Naive thymus-derived CD4-positive, alpha-beta T cell (primary cell): ENCODE measurements around the gene ALG11. TPM values are rescaled to one million over a fixed set of nuclear protein-coding genes. Genes with fewer than 3 reads are reported as not detected.
"Not testable (repeated sequence)": the region's sequence is repeated elsewhere in the genome, so short reads cannot be mapped to it uniquely, and the experiment has no call there.

Experiments
- ATAC-seq: fragments of 150-1000 bp; cut with Tn5 transposase; 2 replicates; pipeline ENCODE4 v1.10.0; 2021; ENCODE audit warnings: mild to moderate bottlenecking, moderate library complexity
- CTCF ChIA-PET: fragments of 350-600 bp; sonication (Branson Sonifier 250); formaldehyde crosslinking; loops from one replicate; lab custom pipeline; 2021; ENCODE audit warnings: antibody characterized with exemption; lab: Charles Lee
- POLR2A ChIA-PET: fragments of 350-600 bp; sonication (Branson Sonifier 250); formaldehyde crosslinking; loops from one replicate; lab custom pipeline; 2021; ENCODE audit warnings: antibody characterized with exemption, inconsistent platforms; lab: Charles Lee
- DNase-seq, 9 donors: peaks; one replicate each; pipeline versions ENCODE4 v3.0.0 to v3.0.0-alpha.2; 2020 to 2022; ENCODE audit warnings: mixed read lengths in 1 of 9
- H3K27ac ChIP-seq: one replicate; pipeline ENCODE4 v1.7.0; 2013; ENCODE audit warnings: mild to moderate bottlenecking, low read depth, low read length, moderate library complexity
- H3K27me3 ChIP-seq, 2 donors: one replicate each; pipeline ENCODE4 v1.7.0; 2013; ENCODE audit warnings: low read length in 2 of 2, mild to moderate bottlenecking in 2 of 2, moderate library complexity in 2 of 2; ENCODE audit not compliant: control insufficient read depth in 2 of 2, insufficient read depth in 2 of 2
- H3K36me3 ChIP-seq, 3 experiments: 1 replicate in 2 of 3; 2 replicates in 1 of 3; pipeline ENCODE4 v1.7.0; 2013; ENCODE audit warnings: low read length in 3 of 3, mild to moderate bottlenecking in 3 of 3, moderate library complexity in 1 of 3; ENCODE audit not compliant: insufficient read depth in 3 of 3, control insufficient read depth in 2 of 3
- H3K4me1 ChIP-seq, 2 donors: one replicate each; pipeline ENCODE4 v1.7.0; 2013; ENCODE audit warnings: low read length in 2 of 2, mild to moderate bottlenecking in 2 of 2, moderate library complexity in 1 of 2; ENCODE audit not compliant: control insufficient read depth in 2 of 2, insufficient read depth in 2 of 2
- H3K4me3 ChIP-seq: 2 replicates; pipeline ENCODE4 v1.7.0; 2013; ENCODE audit warnings: mild to moderate bottlenecking, low read length
- H3K9me3 ChIP-seq, 3 experiments: 1 replicate in 2 of 3; 2 replicates in 1 of 3; pipeline ENCODE4 v1.7.0; 2013; ENCODE audit warnings: low read length in 3 of 3; ENCODE audit not compliant: control insufficient read depth in 2 of 3
- H3K27ac Mint-ChIP-seq, 9 donors: one replicate each; pipeline ENCODE4 v1.8.0; 2020 to 2022; ENCODE audit warnings: mixed read lengths in 9 of 9, mild to moderate bottlenecking in 8 of 9, moderate library complexity in 5 of 9, inconsistent platforms in 2 of 9
- H3K27me3 Mint-ChIP-seq, 5 donors: one replicate each; pipeline ENCODE4 v1.8.0; 2021 to 2022; ENCODE audit warnings: mixed read lengths in 5 of 5, mild to moderate bottlenecking in 1 of 5
- H3K36me3 Mint-ChIP-seq, 5 donors: one replicate each; pipeline ENCODE4 v1.8.0; 2020 to 2022; ENCODE audit warnings: mixed read lengths in 5 of 5, mild to moderate bottlenecking in 3 of 5, inconsistent platforms in 1 of 5
- H3K4me1 Mint-ChIP-seq, 7 donors: one replicate each; pipeline ENCODE4 v1.8.0; 2020 to 2022; ENCODE audit warnings: mixed read lengths in 7 of 7, mild to moderate bottlenecking in 3 of 7, inconsistent platforms in 1 of 7
- H3K4me3 Mint-ChIP-seq, 10 donors: one replicate each; pipeline ENCODE4 v1.8.0; 2020 to 2022; ENCODE audit warnings: mild to moderate bottlenecking in 10 of 10, mixed read lengths in 10 of 10, moderate library complexity in 6 of 10, inconsistent platforms in 2 of 10
- H3K9me3 Mint-ChIP-seq, 11 donors: one replicate each; pipeline ENCODE4 v1.8.0; 2020 to 2022; ENCODE audit warnings: mixed read lengths in 11 of 11, mild to moderate bottlenecking in 4 of 11, inconsistent platforms in 1 of 11, moderate library complexity in 1 of 11
- intact Hi-C, 2 donors: fragments of 100-400 bp; cut with micrococcal nuclease; formaldehyde crosslinking; loops; one replicate each; pipeline ENCODE4 v1.15.1; 2023
- polyA plus RNA-seq, 2 donors: library from polyadenylated mRNA; unstranded; fragments of 300-500 nt; fragmentation: Illumina TruSeq; gene quantifications; one replicate each; pipeline ENCODE4 v1.2.3, GENCODE V29; 2021
- total RNA-seq, 6 experiments: library from RNA in 5 of 6; stranded (reverse) in 5 of 6; gene quantifications; 1 replicate in 5 of 6; 2 replicates in 1 of 6; pipeline ENCODE4 v1.2.3 and lab custom pipeline; 2021 to 2026

The ALG11 gene
- total and polyA plus RNA-seq, 7 experiments from 2014 or later, result 22.6 to 45.6 (median 31.7) TPM

DNA sequence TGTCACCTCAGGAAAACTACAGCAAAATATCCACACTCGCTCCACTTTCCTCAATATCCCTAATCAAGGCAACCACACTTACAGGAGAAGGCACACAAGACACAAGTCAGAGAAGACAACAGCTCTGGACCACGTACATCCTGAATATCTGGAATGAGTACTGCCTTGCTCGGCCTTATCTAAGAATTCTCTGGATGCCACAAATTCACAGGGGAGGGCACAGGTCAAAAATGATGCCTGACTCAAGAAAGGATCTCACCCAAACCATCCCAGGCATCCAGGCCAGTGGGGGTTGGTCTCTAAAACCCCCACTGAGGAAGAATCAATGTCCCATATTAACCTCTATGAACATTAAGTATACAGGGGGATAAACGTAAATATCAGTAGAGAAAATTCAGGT lies 30.8 kb upstream of the ALG11 start:
- ChIA-PET CTCF (no interaction called here), POLR2A (no interaction called here)
- Histone ChIP-seq H3K4me3 (no peak overlapping the region), H3K27me3 (no peaks in the 10 kb centered on the region), H3K36me3 (no peaks in the 10 kb centered on the region), H3K27ac (no peak overlapping the region), H3K4me1 (no peaks in the 10 kb centered on the region), H3K9me3 (no peaks in the 10 kb centered on the region)
- no peak for ATAC-seq
- DNase-seq, result no peak
- H3K4me1 Mint-ChIP-seq, result peaks cover 0 to 4% (median 0%) of the 10 kb centered on the region in 7 donors
- peaks cover 0 to 23% (median 0%) of the 10 kb centered on the region in 5 donors for H3K27me3 Mint-ChIP-seq
- no peak overlapping the region for H3K4me3 Mint-ChIP-seq
- intact Hi-C loops, result no loop called here
- peaks cover 0 to 9% (median 4%) of the 10 kb centered on the region in 5 donors for H3K36me3 Mint-ChIP-seq
- no peak overlapping the region for H3K27ac Mint-ChIP-seq
- H3K9me3 Mint-ChIP-seq, result peaks cover 0 to 21% (median 7%) of the 10 kb centered on the region in 11 donors

- intact Hi-C loops, H3K27me3 ChIP-seq, H3K36me3 Mint-ChIP-seq, H3K4me1 ChIP-seq, H3K9me3 ChIP-seq, DNase-seq, H3K36me3 ChIP-seq, ATAC-seq, H3K4me1 Mint-ChIP-seq, H3K4me3 Mint-ChIP-seq, H3K27ac ChIP-seq, H3K4me3 ChIP-seq, H3K27ac Mint-ChIP-seq: not testable (repeated sequence)
- peaks cover 0 to 41% (median 0%) of the 10 kb centered on the region in 5 donors for H3K27me3 Mint-ChIP-seq
- POLR2A ChIA-PET, result interaction anchor here (1.4 kb wide), 1 partner anchor 8 kb away, joined by 3 read pairs; no protein-coding TSS in a partner anchor
- H3K9me3 Mint-ChIP-seq, result peaks cover 0 to 32% (median 11%) of the 10 kb centered on the region in 11 donors
- CTCF ChIA-PET, result interaction anchor here (0.7 kb wide), 1 partner anchor 12 kb away, joined by 3 read pairs; no protein-coding TSS in a partner anchor
These were observed 28.9 kb upstream of the ALG11 start for GRCh38 chr13:51983292-51983691.

DNA sequence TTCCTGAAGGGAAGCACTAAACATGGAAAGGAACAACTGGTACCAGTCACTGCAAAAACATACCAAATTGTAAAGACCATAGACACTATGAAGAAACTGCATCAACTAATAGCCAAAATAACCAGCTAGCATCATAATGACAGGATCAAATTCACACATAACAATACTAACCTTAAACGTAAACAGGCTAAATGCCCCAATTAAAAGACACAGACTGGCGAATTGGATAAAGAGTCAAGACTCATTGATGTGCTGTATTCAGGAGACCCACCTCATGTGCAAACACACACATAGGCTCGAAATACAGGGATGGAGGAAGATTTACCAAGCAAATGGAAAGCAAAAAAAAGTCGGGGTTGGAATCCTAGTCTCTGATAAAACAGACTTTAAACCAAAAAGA lies 27.3 kb upstream of the ALG11 start:
- H3K9me3 ChIP-seq, ATAC-seq, H3K27me3 ChIP-seq, H3K4me1 Mint-ChIP-seq, POLR2A ChIA-PET, H3K4me3 Mint-ChIP-seq, H3K36me3 ChIP-seq, H3K36me3 Mint-ChIP-seq, H3K4me3 ChIP-seq, intact Hi-C loops, H3K27ac ChIP-seq, H3K27ac Mint-ChIP-seq, DNase-seq, CTCF ChIA-PET, H3K4me1 ChIP-seq: not testable (repeated sequence)
- Mint-ChIP-seq H3K27me3 (peaks cover 0 to 41% (median 0%) of the 10 kb centered on the region in 5 donors), H3K9me3 (peaks cover 0 to 32% (median 11%) of the 10 kb centered on the region in 11 donors)

DNA sequence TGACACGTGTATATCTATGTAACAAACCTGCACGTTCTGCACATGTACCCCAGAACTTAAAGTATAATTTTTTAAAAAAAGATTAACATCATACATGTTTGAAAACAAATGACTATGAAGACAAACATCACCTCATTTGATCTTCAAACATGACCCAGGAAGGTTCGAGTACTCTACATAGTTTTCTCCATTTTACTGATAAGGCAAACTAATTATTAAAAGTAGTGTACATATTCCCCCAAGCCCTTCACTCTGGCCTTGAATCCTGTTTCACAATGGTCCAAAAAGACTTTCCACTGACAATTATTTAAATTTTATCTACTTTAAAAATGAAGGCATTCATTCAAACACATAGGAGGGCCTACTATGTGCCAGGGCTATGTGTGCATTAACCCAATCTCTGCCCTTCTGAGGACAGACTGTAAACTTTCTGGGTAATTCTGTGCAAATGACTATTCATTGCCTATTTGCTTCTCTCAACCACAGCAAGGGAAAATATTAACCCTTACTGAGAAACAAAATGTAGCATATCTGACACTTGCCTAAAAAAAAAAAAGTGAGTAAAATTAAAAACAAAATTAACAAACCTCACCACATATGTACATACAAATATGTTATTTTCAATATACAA lies 23.1 kb upstream of the ALG11 start:
- no peaks in the 10 kb centered on the region for H3K36me3 ChIP-seq
- no peak for ATAC-seq
- no peak overlapping the region for H3K4me3 ChIP-seq
- Mint-ChIP-seq H3K27ac (no peak overlapping the region), H3K9me3 (peaks cover 0 to 26% (median 5%) of the 10 kb centered on the region in 11 donors), H3K36me3 (peaks cover 0 to 6% (median 2%) of the 10 kb centered on the region in 5 donors), H3K4me1 (peaks cover 0 to 2% (median 0%) of the 10 kb centered on the region in 7 donors), H3K27me3 (peaks cover 0 to 43% (median 0%) of the 10 kb centered on the region in 5 donors), H3K4me3 (no peak overlapping the region)
- intact Hi-C loops, result no loop called here
- DNase-seq, result no peak
- no peaks in the 10 kb centered on the region for H3K9me3 ChIP-seq
- ChIA-PET CTCF (interaction anchor here (0.7 kb wide), 1 partner anchor 19 kb away, joined by 3 read pairs; no protein-coding TSS in a partner anchor), POLR2A (no interaction called here)
- no peak overlapping the region for H3K27ac ChIP-seq
- H3K4me1 ChIP-seq, result no peaks in the 10 kb centered on the region
- no peaks in the 10 kb centered on the region for H3K27me3 ChIP-seq

DNA sequence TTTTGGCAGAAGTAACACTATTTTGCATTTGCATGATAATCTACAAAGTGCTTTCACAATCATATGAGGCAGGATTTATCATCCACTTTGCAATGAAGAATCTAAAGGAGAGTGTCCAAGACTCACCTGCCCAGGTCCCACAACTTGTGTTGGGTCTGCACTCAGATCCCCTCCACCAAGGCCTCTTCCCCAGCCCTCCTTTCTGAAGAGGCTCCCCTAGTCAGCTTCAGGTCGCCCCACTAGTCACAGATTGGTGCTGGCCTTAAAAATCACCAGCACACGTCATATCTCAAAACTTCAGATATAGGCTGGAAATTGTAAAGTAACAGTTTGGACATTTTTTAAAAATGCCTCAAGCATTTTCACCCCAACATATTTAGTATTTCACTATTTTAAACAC lies 18.5 kb upstream of the ALG11 start:
- no peaks in the 10 kb centered on the region for H3K36me3 Mint-ChIP-seq
- CTCF ChIA-PET, result no interaction called here
- H3K4me1 ChIP-seq, result no peaks in the 10 kb centered on the region
- intact Hi-C loops, result no loop called here
- no peak overlapping the region for H3K27ac ChIP-seq
- no peak for ATAC-seq
- H3K36me3 ChIP-seq, result no peaks in the 10 kb centered on the region
- peaks cover 0 to 33% (median 4%) of the 10 kb centered on the region in 5 donors for H3K27me3 Mint-ChIP-seq
- peaks cover 0 to 4% (median 0%) of the 10 kb centered on the region in 7 donors for H3K4me1 Mint-ChIP-seq
- no peak overlapping the region for H3K4me3 Mint-ChIP-seq
- POLR2A ChIA-PET, result interaction anchor here (0.7 kb wide), 1 partner anchor 87 kb away, joined by 3 read pairs; no protein-coding TSS in a partner anchor
- no peak overlapping the region for H3K27ac Mint-ChIP-seq
- H3K4me3 ChIP-seq, result no peak overlapping the region
- no peaks in the 10 kb centered on the region for H3K27me3 ChIP-seq
- no peaks in the 10 kb centered on the region for H3K9me3 ChIP-seq
- H3K9me3 Mint-ChIP-seq, result no peaks in the 10 kb centered on the region
- DNase-seq, result no peak

- peaks cover 0 to 4% (median under 1%) of the 10 kb centered on the region in 7 donors for H3K4me1 Mint-ChIP-seq
- H3K4me1 ChIP-seq, result no peaks in the 10 kb centered on the region
- no peaks in the 10 kb centered on the region for H3K9me3 ChIP-seq
- H3K36me3 Mint-ChIP-seq, result no peaks in the 10 kb centered on the region
- ChIA-PET CTCF (no interaction called here), POLR2A (interaction anchor here (0.6 kb wide), 1 partner anchor 137 kb away, joined by 3 read pairs; no protein-coding TSS in a partner anchor)
- H3K9me3 Mint-ChIP-seq, result no peaks in the 10 kb centered on the region
- intact Hi-C loops, result no loop called here
- no peaks in the 10 kb centered on the region for H3K36me3 ChIP-seq
- no peak for DNase-seq
- no peak for ATAC-seq
- no peak overlapping the region for H3K27ac Mint-ChIP-seq
- no peak overlapping the region for H3K27ac ChIP-seq
- no peak overlapping the region for H3K4me3 Mint-ChIP-seq
- no peak overlapping the region for H3K4me3 ChIP-seq
- no peaks in the 10 kb centered on the region for H3K27me3 ChIP-seq
- H3K27me3 Mint-ChIP-seq, result peaks cover 0 to 41% (median 4%) of the 10 kb centered on the region in 5 donors
These were observed 16.3 kb upstream of the ALG11 start for GRCh38 chr13:51995677-51996551.
